ENCODE results near the gene TPSG1.

TPSG1 gene

GRCh38 chr16:1181404-1182315 is 43.4 kb downstream of the TPSG1 start:
- no peak for ATAC-seq (ENCODE audit: low read depth)

GRCh38 chr16:1180549-1181403 is 44.3 kb downstream of the TPSG1 start:
- Mint-ChIP-seq H3K36me3 (no peaks in the 10 kb centered on the region), H3K4me3 (no peak overlapping the region), H3K27me3 (peaks cover 3% of the 10 kb centered on the region), H3K9me3 (no peaks in the 10 kb centered on the region), H3K4me1 (no peaks in the 10 kb centered on the region), H3K27ac (no peak overlapping the region)
- DNase-seq (ENCODE audit: low spot score in 2 of 2) (no peak), ATAC-seq (ENCODE audit: low read depth) (no peak)

More at GRCh38 chr16:1181404-1182315, 43.4 kb downstream of the TPSG1 start:
- Mint-ChIP-seq H3K27ac (no peak overlapping the region), H3K4me1 (no peaks in the 10 kb centered on the region), H3K36me3 (no peaks in the 10 kb centered on the region), H3K9me3 (no peaks in the 10 kb centered on the region), H3K27me3 (peaks cover 3% of the 10 kb centered on the region), H3K4me3 (no peak overlapping the region)
- DNase-seq (ENCODE audit: low spot score in 2 of 2) = no peak

- Mint-ChIP-seq H3K36me3 (no peaks in the 10 kb centered on the region), H3K9me3 (no peaks in the 10 kb centered on the region), H3K4me1 (no peaks in the 10 kb centered on the region), H3K27ac (no peak overlapping the region), H3K27me3 (peaks cover 3% of the 10 kb centered on the region), H3K4me3 (no peak overlapping the region)
- no peak for DNase-seq (ENCODE audit: low spot score in 2 of 2)
- no peak for ATAC-seq (ENCODE audit: low read depth)
Measured at GRCh38 chr16:1178295-1178910, 46.7 kb downstream of the TPSG1 start.

GRCh38 chr16:1177750-1178149 is 47.3 kb downstream of the TPSG1 start:
- Mint-ChIP-seq H3K27ac (no peak overlapping the region), H3K4me3 (no peak overlapping the region), H3K27me3 (peaks cover 5% of the 10 kb centered on the region), H3K9me3 (no peaks in the 10 kb centered on the region), H3K4me1 (no peaks in the 10 kb centered on the region), H3K36me3 (no peaks in the 10 kb centered on the region)
- ATAC-seq (ENCODE audit: low read depth) (no peak), DNase-seq (ENCODE audit: low spot score in 2 of 2) (no peak)

- ATAC-seq (ENCODE audit: low read depth) = no peak
- H3K36me3 Mint-ChIP-seq = no peaks in the 10 kb centered on the region
- peaks cover 5% of the 10 kb centered on the region for H3K27me3 Mint-ChIP-seq
- no peaks in the 10 kb centered on the region for H3K9me3 Mint-ChIP-seq
- no peaks in the 10 kb centered on the region for H3K4me1 Mint-ChIP-seq
- H3K4me3 Mint-ChIP-seq = no peak overlapping the region
- DNase-seq (ENCODE audit: low spot score in 2 of 2) = no peak
- H3K27ac Mint-ChIP-seq = no peak overlapping the region
Measured at GRCh38 chr16:1177053-1177452, 48.0 kb downstream of the TPSG1 start.

- H3K27me3 Mint-ChIP-seq = peaks cover 5% of the 10 kb centered on the region
- ATAC-seq (ENCODE audit: low read depth) (no peak), DNase-seq (ENCODE audit: low spot score in 2 of 2) (no peak)
- H3K4me3 Mint-ChIP-seq = no peak overlapping the region
- no peak overlapping the region for H3K27ac Mint-ChIP-seq
- no peaks in the 10 kb centered on the region for H3K4me1 Mint-ChIP-seq
- H3K9me3 Mint-ChIP-seq = no peaks in the 10 kb centered on the region
- no peaks in the 10 kb centered on the region for H3K36me3 Mint-ChIP-seq
Measured at GRCh38 chr16:1176280-1176897, 48.7 kb downstream of the TPSG1 start.

- ATAC-seq (ENCODE audit: low read depth) (no peak), DNase-seq (ENCODE audit: low spot score in 2 of 2) (no peak)
- H3K4me1 Mint-ChIP-seq = no peaks in the 10 kb centered on the region
- H3K4me3 Mint-ChIP-seq = no peak overlapping the region
- H3K36me3 Mint-ChIP-seq = no peaks in the 10 kb centered on the region
- no peaks in the 10 kb centered on the region for H3K9me3 Mint-ChIP-seq
- peaks cover 5% of the 10 kb centered on the region for H3K27me3 Mint-ChIP-seq
- H3K27ac Mint-ChIP-seq = no peak overlapping the region
Measured at GRCh38 chr16:1175566-1176279, 49.3 kb downstream of the TPSG1 start.

GRCh38 chr16:1174477-1175357 is 50.4 kb downstream of the TPSG1 start:
- DNase-seq (ENCODE audit: low spot score in 2 of 2) = no peak
- H3K4me3 Mint-ChIP-seq = no peak overlapping the region
- no peaks in the 10 kb centered on the region for H3K4me1 Mint-ChIP-seq
- ATAC-seq (ENCODE audit: low read depth) = no peak
- H3K27me3 Mint-ChIP-seq = peaks cover 6% of the 10 kb centered on the region
- H3K27ac Mint-ChIP-seq = no peak overlapping the region
- H3K36me3 Mint-ChIP-seq = no peaks in the 10 kb centered on the region
- H3K9me3 Mint-ChIP-seq = no peaks in the 10 kb centered on the region

GRCh38 chr16:1173788-1174451 is 51.1 kb downstream of the TPSG1 start:
- Mint-ChIP-seq H3K4me3 (no peak overlapping the region), H3K27ac (no peak overlapping the region), H3K9me3 (no peaks in the 10 kb centered on the region), H3K4me1 (no peaks in the 10 kb centered on the region), H3K27me3 (peaks cover 6% of the 10 kb centered on the region), H3K36me3 (no peaks in the 10 kb centered on the region)
- ATAC-seq (ENCODE audit: low read depth) (no peak), DNase-seq (ENCODE audit: low spot score in 2 of 2) (no peak)

GRCh38 chr16:1172651-1173050 is 52.4 kb downstream of the TPSG1 start:
- H3K9me3 Mint-ChIP-seq = no peaks in the 10 kb centered on the region
- H3K4me3 Mint-ChIP-seq = no peak overlapping the region
- no peak for DNase-seq (ENCODE audit: low spot score in 2 of 2)
- no peaks in the 10 kb centered on the region for H3K4me1 Mint-ChIP-seq
- H3K27ac Mint-ChIP-seq = no peak overlapping the region
- H3K36me3 Mint-ChIP-seq = no peaks in the 10 kb centered on the region
- H3K27me3 Mint-ChIP-seq = peaks cover 3% of the 10 kb centered on the region
- ATAC-seq (ENCODE audit: low read depth) = no peak

GRCh38 chr16:1171854-1172428 is 53.1 kb downstream of the TPSG1 start:
- Mint-ChIP-seq H3K9me3 (no peaks in the 10 kb centered on the region), H3K27me3 (peaks cover 3% of the 10 kb centered on the region), H3K27ac (no peak overlapping the region), H3K4me3 (no peak overlapping the region), H3K4me1 (no peaks in the 10 kb centered on the region), H3K36me3 (no peaks in the 10 kb centered on the region)
- ATAC-seq (ENCODE audit: low read depth) = no peak
- no peak for DNase-seq (ENCODE audit: low spot score in 2 of 2)
